SK-N-MC (cell line): ENCODE data around the gene ZDHHC1.

Experiments
- EZH2 ChIP-seq: fragments of 200-600 bp; sonication (generic); IDR thresholded peaks from one replicate; pipeline ENCODE4 v1.6.1; 2017; ENCODE audit warnings: antibody characterized with exemption
- FOXP2 ChIP-seq: optimal IDR thresholded peaks from 2 replicates; pipeline ENCODE3; 2011; ENCODE audit warnings: mild to moderate bottlenecking, moderate library complexity; ENCODE audit not compliant: insufficient read depth; ENCODE audit errors: extremely low read length, control extremely low read depth
- POLR2AphosphoS5 ChIP-seq: IDR thresholded peaks from 2 replicates; pipeline ENCODE4 v1.6.1; 2012; ENCODE audit warnings: mild to moderate bottlenecking, low read depth, low read length, borderline replicate concordance

GRCh38 chr16:67419502-67419901 is 3.2 kb upstream of the ZDHHC1 start:
- TF ChIP-seq POLR2AphosphoS5 (no peak), EZH2 (no peak), FOXP2 (no peak)
